Activated T-helper 1 cell treated with anti-CD3 and anti-CD28 coated beads, Interleukin-2, amount 50 U/mL, for 16 hours (primary cell): ENCODE measurements around the gene CNOT2.

Experiments
- DNase-seq, 2 donors: peaks; one replicate each; pipeline ENCODE4 v3.0.0-alpha.2; 2020; ENCODE audit warnings: low read depth in 1 of 2, low spot score in 1 of 2

The CNOT2 gene

GRCh38 chr12:70242695-70243509, at the start of gene CNOT2:
Gene CNOT2, plus strand, starts transcription at chr12:70243433. Its CDS starts 34,794 bp downstream, at chr12:70278227.
- peak; percentile 81 to 83 for DNase-seq

- no peak for DNase-seq
These were observed 49.2 kb upstream of the CNOT2 start for GRCh38 chr12:70194076-70194475.

- DNase-seq, result no peak
These were observed 46.4 kb upstream of the CNOT2 start for GRCh38 chr12:70196811-70197281.

- DNase-seq, result no peak
These were observed 45.9 kb upstream of the CNOT2 start for GRCh38 chr12:70197345-70197744.

GRCh38 chr12:70213707-70214106, 29.5 kb upstream of the CNOT2 start:
- DNase-seq, result no peak

- no peak for DNase-seq
These were observed 28.1 kb upstream of the CNOT2 start for GRCh38 chr12:70214972-70215617.

GRCh38 chr12:70217416-70217815, 25.8 kb upstream of the CNOT2 start:
- no peak for DNase-seq

- DNase-seq, result no peak
These were observed 21.6 kb upstream of the CNOT2 start for GRCh38 chr12:70221626-70222025.

GRCh38 chr12:70227911-70228310, 15.3 kb upstream of the CNOT2 start:
- no peak for DNase-seq

GRCh38 chr12:70230934-70231606, 12.2 kb upstream of the CNOT2 start:
- no peak for DNase-seq

GRCh38 chr12:70236990-70237389, 6.2 kb upstream of the CNOT2 start:
- DNase-seq, result no peak

- no peak for DNase-seq
These were observed 2.6 kb upstream of the CNOT2 start for GRCh38 chr12:70240673-70241072.

GRCh38 chr12:70241845-70242244, 1.4 kb upstream of the CNOT2 start:
- DNase-seq, result no peak

- DNase-seq, result peak; percentile 40 to 53
These were observed 508 bp downstream of the CNOT2 start for GRCh38 chr12:70243510-70244371.

- no peak for DNase-seq
These were observed 1.2 kb downstream of the CNOT2 start for GRCh38 chr12:70244409-70244808.

- DNase-seq, result no peak
These were observed 2.2 kb downstream of the CNOT2 start for GRCh38 chr12:70245458-70245857.

GRCh38 chr12:70246580-70246979, 3.3 kb downstream of the CNOT2 start:
- DNase-seq, result no peak

- no peak for DNase-seq
These were observed 4.5 kb downstream of the CNOT2 start for GRCh38 chr12:70247653-70248199.

GRCh38 chr12:70248876-70249275, 5.6 kb downstream of the CNOT2 start:
- DNase-seq, result no peak

- no peak for DNase-seq
These were observed 6.7 kb downstream of the CNOT2 start for GRCh38 chr12:70249903-70250302.

- no peak for DNase-seq
These were observed 8.0 kb downstream of the CNOT2 start for GRCh38 chr12:70251226-70251625.
